GM12864 (cell line): Measurements from ENCODE around the gene SCYL2.
"Not testable (repeated sequence)": the region's sequence is repeated elsewhere in the genome, so short reads cannot be mapped to it uniquely, and the experiment has no call there.

ENCODE experiments used
- DNase-seq: peaks from one replicate; pipeline ENCODE4 v3.0.0-alpha.2; 2011; ENCODE audit warnings: low read depth
- H3K4me3 ChIP-seq: 2 replicates; pipeline ENCODE4 v1.5.1; 2011; ENCODE audit warnings: mild to moderate bottlenecking, low read depth, low read length, control low read depth
- TF ChIP-seq, protein P1 (sequence below): IDR thresholded peaks from 2 replicates; pipeline ENCODE4 v1.5.1; 2011; ENCODE audit warnings: low read depth, mild to moderate bottlenecking, moderate library complexity, low read length, control low read depth, inconsistent platforms; ENCODE audit errors: missing control alignments

SCYL2 gene

DNA sequence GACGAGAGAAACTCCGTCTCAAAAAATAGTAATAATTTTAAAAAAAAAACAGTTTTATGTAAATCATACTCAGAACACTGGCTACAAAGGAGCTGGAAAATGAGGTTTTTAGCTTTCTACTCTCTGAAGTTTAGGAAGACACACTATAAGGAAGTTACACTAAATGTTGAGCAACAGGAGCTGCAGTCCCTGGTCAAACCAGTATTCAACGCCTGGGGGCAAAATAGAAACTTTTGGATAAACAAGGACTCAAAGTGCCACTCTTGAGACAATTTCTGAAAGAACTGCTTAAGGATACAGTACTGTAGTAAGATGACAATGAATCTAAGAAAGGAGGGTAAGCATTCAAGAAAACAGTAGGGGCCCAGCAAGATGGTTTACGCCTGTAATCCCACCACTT, 37.1 kb upstream of the SCYL2 start:
- H3K4me3 ChIP-seq = no peak overlapping the region
- no peak for DNase-seq

GRCh38 chr12:100231873-100232272, 35.1 kb upstream of the SCYL2 start:
- H3K4me3 ChIP-seq = not testable (repeated sequence)

More for the DNA sequence above, 37.1 kb upstream of the SCYL2 start:
- TF ChIP-seq, protein P1, sequence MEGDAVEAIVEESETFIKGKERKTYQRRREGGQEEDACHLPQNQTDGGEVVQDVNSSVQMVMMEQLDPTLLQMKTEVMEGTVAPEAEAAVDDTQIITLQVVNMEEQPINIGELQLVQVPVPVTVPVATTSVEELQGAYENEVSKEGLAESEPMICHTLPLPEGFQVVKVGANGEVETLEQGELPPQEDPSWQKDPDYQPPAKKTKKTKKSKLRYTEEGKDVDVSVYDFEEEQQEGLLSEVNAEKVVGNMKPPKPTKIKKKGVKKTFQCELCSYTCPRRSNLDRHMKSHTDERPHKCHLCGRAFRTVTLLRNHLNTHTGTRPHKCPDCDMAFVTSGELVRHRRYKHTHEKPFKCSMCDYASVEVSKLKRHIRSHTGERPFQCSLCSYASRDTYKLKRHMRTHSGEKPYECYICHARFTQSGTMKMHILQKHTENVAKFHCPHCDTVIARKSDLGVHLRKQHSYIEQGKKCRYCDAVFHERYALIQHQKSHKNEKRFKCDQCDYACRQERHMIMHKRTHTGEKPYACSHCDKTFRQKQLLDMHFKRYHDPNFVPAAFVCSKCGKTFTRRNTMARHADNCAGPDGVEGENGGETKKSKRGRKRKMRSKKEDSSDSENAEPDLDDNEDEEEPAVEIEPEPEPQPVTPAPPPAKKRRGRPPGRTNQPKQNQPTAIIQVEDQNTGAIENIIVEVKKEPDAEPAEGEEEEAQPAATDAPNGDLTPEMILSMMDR = no peak

DNA sequence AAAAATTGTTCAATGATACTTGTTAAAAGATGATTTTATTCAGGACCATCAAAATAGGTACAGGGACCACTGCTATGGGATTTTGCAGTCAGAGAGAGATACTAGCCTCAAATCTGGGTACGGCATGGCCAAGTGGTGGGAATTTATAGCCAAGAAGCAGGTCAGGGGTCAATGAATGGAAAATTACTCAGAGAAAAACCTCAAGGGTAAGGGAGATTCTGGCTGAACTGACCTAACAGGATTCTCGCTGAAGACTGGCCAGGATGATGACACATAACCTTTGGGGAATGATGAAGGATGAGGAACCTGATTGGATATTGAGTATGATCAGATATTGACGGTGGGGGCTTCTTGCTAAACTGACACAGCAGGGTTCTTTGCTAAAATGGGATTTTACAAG, 32.8 kb upstream of the SCYL2 start:
- H3K4me3 ChIP-seq = no peak overlapping the region
- no peak for DNase-seq
- TF ChIP-seq, protein P1 = no peak

More at GRCh38 chr12:100231873-100232272, 35.1 kb upstream of the SCYL2 start:
- DNase-seq = not testable (repeated sequence)

DNA sequence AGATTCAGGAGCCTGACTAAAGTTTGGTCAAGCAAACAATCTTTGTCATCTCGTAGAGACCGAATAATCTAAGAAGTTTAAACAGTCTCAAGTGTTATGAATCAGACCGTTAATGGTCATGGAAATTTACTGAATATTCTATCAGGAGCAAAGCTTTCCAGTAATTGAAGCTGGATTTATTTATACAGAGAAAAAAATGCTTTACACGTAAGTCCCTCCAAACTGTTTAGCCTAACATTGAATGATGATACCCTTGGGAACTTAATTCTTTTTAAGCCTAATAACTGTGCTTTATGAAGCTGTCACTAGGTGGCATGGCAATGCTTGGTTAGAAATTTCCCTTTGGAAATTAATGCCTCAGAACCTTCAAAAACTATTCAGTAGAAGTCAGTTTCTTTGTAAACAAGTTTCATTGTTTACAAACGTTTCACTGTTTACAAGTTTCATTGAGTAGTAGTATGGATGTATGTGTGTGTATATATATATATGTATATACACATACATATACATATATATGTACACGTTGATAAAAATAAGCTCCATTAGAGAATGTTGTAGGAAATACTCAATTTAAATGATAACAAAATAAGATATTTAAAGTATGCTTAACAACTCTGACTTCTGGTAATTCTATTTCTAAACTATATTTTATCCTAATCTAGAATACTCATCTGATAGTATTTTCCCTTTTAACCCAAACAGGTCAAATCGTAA, 32.2 kb upstream of the SCYL2 start:
- no peak overlapping the region for H3K4me3 ChIP-seq
- TF ChIP-seq, protein P1 = peak; percentile 61
- peak; percentile 7 for DNase-seq

DNA sequence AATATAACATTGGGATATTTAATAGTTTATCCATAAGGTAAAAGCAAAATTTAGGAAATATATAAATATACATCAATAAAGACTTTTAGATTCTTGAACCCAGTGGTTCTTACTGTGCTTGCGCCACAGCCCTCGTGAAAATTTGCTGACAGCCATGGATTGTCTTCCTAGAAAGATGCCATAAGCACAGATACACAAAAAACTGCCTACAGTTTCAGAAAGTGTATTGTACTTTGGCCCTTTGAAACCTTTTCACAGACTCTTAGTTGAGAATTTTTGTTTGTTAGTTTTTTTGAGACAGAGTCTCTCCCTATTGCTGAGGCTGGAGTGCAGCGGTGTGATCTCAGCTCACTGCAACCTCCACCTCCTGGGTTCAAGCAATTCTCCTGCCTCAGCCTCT, 28.2 kb upstream of the SCYL2 start:
- TF ChIP-seq, protein P1 = no peak
- no peak for DNase-seq
- no peak overlapping the region for H3K4me3 ChIP-seq

DNA sequence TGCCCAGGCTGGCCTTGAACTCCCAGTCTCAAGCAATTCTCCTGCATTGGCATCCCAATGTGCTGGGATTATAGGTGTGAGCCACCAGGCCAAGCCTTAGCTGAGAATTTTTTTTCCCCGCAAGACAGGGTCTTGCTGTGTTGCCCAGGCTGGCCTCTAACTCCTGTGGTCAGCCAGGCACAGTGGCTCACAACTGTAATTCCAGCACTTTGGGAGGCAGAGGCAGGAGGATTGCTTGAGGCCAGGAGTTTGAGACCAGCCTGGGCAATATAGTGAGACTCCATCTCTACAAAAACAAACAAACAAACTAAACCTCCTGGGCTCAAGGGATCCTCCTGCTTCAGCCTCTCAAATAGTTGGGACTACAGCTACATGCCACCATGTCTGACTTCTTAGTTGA, 27.4 kb upstream of the SCYL2 start:
- DNase-seq = no peak
- TF ChIP-seq, protein P1 = no peak
- H3K4me3 ChIP-seq = no peak overlapping the region

DNA sequence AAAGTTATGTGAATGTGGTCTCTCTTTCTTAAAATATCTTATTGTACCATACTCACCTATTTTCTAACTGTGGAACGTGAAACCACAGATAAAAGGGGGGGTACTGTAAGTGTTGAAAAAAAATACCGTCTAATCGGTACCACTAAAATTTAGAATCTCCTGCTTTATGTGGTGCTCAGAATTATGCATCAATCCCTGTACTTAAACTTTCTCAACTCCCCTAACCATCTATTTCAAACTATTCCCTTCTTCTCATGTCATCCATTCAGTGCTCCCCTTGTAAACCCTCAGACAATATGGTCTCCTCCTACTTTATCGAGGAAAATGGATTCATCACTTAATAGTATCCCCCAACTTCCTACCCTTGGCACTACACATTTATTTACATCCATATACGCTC, 23.8 kb upstream of the SCYL2 start:
- TF ChIP-seq, protein P1 = no peak
- no peak overlapping the region for H3K4me3 ChIP-seq
- no peak for DNase-seq

- TF ChIP-seq, protein P1 = no peak
- no peak for DNase-seq
- H3K4me3 ChIP-seq = no peak overlapping the region
Measured at GRCh38 chr12:100247765-100248164, 19.2 kb upstream of the SCYL2 start.
